Activated CD8-positive, alpha-beta T cell treated with anti-CD3 and anti-CD28 coated beads for 36 hours (primary cell): ENCODE measurements around the gene CRACDL. TPM values are rescaled to one million over a fixed set of nuclear protein-coding genes. Genes with fewer than 3 reads are reported as not detected.

Experiments used
- ATAC-seq: fragments of 200-7000 bp; cut with Tn5 transposase; one replicate; pipeline ENCODE4 v1.10.0; 2021; ENCODE audit warnings: mild to moderate bottlenecking, moderate library complexity
- CTCF ChIA-PET: fragments of 350-600 bp; sonication (Branson Sonifier 250); formaldehyde crosslinking; loops from one replicate; lab custom pipeline; 2021; ENCODE audit warnings: antibody characterized with exemption; lab: Charles Lee
- POLR2A ChIA-PET: fragments of 350-600 bp; sonication (Branson Sonifier 250); formaldehyde crosslinking; loops from one replicate; lab custom pipeline; 2021; ENCODE audit warnings: antibody characterized with exemption; lab: Charles Lee
- DNase-seq: peaks from one replicate; pipeline ENCODE4 v3.0.0-alpha.2; 2020
- H3K27ac Mint-ChIP-seq: one replicate; pipeline ENCODE4 v1.8.0; 2021; ENCODE audit warnings: mild to moderate bottlenecking, mixed read lengths
- H3K27me3 Mint-ChIP-seq: one replicate; pipeline ENCODE4 v1.8.0; 2021; ENCODE audit warnings: mixed read lengths
- H3K36me3 Mint-ChIP-seq: one replicate; pipeline ENCODE4 v1.8.0; 2021; ENCODE audit warnings: low read depth, mixed read lengths
- H3K4me1 Mint-ChIP-seq: one replicate; pipeline ENCODE4 v1.8.0; 2021; ENCODE audit warnings: low read depth, mixed read lengths
- H3K4me3 Mint-ChIP-seq: one replicate; pipeline ENCODE4 v1.8.0; 2021; ENCODE audit warnings: mild to moderate bottlenecking, moderate library complexity, mixed read lengths
- H3K9me3 Mint-ChIP-seq: one replicate; pipeline ENCODE4 v1.8.0; 2021; ENCODE audit warnings: mixed read lengths
- CTCF ChIP-seq: fragments of 200-600 bp; IDR thresholded peaks from one replicate; pipeline ENCODE4 v1.8.0; 2022; ENCODE audit warnings: antibody characterized with exemption, mild to moderate bottlenecking
- intact Hi-C: fragments of 100-400 bp; cut with micrococcal nuclease; formaldehyde crosslinking; loops from one replicate; pipeline ENCODE4 v1.10.0; 2022
- total RNA-seq, 2 experiments: library from RNA; stranded (reverse); gene quantifications; one replicate each; pipeline ENCODE4 v1.2.3, GENCODE V29; 2021

CRACDL gene
- total RNA-seq, 2 experiments from 2014 or later, result 0.09 to 0.38 TPM

DNA sequence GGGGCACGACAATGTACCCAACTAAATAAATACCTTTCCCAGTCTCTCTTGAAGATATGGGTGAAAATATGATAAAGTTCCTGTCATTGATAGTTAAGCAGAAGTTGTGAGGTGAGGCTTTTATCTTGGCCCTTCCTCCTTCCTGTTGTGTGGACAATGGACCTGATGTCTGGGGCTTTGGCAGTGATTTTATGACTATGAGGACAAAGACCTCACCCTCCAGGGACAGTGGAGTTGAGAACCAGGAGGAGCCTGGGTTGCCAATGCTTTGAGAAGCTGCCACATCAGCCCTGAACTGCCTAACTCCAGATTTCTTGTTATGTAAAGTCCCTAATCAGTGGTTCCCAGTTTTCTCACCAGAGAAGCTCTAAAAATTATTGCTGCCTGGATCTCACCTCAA is 184.3 kb downstream of the CRACDL start:
- no peaks in the 10 kb centered on the region for H3K27me3 Mint-ChIP-seq
- H3K9me3 Mint-ChIP-seq, result no peaks in the 10 kb centered on the region
- TF ChIP-seq CTCF, result no peak
- no peak overlapping the region for H3K4me3 Mint-ChIP-seq
- no peak for DNase-seq
- no peaks in the 10 kb centered on the region for H3K36me3 Mint-ChIP-seq
- intact Hi-C loops, result no loop called here
- peaks cover 21% of the 10 kb centered on the region for H3K4me1 Mint-ChIP-seq
- ChIA-PET POLR2A (no interaction called here), CTCF (no interaction called here)
- H3K27ac Mint-ChIP-seq, result no peak overlapping the region
- no peak for ATAC-seq

DNA sequence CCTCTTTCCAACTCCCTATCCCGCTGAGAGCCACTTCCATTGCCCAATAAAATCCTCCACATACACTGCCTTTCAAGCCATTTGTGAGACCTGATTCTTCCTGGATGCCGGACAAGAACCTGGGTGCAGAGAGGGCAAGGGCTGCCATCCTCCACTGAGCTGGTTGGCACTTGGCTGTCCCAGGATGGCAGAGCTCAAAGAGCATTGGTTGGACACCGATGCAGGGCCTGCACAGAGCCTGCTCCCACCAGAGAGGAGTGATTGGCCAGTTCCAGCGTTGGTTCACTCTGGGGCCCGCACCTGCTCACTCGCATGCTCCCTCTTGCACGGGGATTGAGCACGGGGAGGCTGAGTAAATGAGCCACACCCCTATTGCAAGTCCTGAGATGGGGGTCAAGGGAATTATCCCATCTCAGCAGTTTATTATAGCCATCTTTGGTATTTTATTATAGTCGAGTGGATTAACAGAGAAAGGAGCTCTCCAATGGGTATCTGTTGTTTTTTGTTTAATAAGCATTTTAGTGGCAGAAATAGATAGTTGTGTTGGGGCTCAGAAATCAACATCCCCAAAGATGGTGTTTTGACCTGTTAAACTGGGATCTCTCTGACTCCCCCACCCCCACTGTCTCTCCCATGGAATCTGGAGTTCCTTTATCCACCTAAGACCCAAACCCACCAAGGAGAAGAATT is 185.3 kb downstream of the CRACDL start:
- no peak for ATAC-seq
- ChIA-PET CTCF (no interaction called here), POLR2A (interaction anchor here (4.9 kb wide), 1 partner anchor 13 kb away, joined by 19 read pairs; no protein-coding TSS in a partner anchor)
- TF ChIP-seq CTCF, result no peak
- DNase-seq, result no peak
- Mint-ChIP-seq H3K36me3 (no peaks in the 10 kb centered on the region), H3K27ac (no peak overlapping the region), H3K4me1 (peaks cover 21% of the 10 kb centered on the region), H3K4me3 (no peak overlapping the region), H3K27me3 (no peaks in the 10 kb centered on the region), H3K9me3 (no peaks in the 10 kb centered on the region)
- intact Hi-C loops, result no loop called here

- intact Hi-C loops, result no loop called here
- ChIA-PET CTCF (interaction anchor here (1.5 kb wide), 1 partner anchor 19 kb away, joined by 5 read pairs; no protein-coding TSS in a partner anchor), POLR2A (interaction anchor here (1.4 to 4.9 kb wide), 2 partner anchors 9 to 11 kb away, joined by 5 to 19 read pairs; no protein-coding TSS in a partner anchor)
- H3K9me3 Mint-ChIP-seq, result peaks cover 6% of the 10 kb centered on the region
- H3K27ac Mint-ChIP-seq, result peak overlapping the region; percentile 2
- no peaks in the 10 kb centered on the region for H3K27me3 Mint-ChIP-seq
- TF ChIP-seq CTCF, result no peak
- DNase-seq (no peak), ATAC-seq (peak; percentile 61)
- no peak overlapping the region for H3K4me3 Mint-ChIP-seq
- peaks cover 36% of the 10 kb centered on the region for H3K4me1 Mint-ChIP-seq
- H3K36me3 Mint-ChIP-seq, result peaks cover 3% of the 10 kb centered on the region
These were observed 187.0 kb downstream of the CRACDL start for GRCh38 chr2:98749066-98749450.

- Mint-ChIP-seq H3K4me3 (no peak overlapping the region), H3K27me3 (no peaks in the 10 kb centered on the region), H3K27ac (peak overlapping the region; percentile 2), H3K4me1 (peaks cover 40% of the 10 kb centered on the region), H3K36me3 (peaks cover 3% of the 10 kb centered on the region), H3K9me3 (peaks cover 7% of the 10 kb centered on the region)
- intact Hi-C loops, result no loop called here
- CTCF ChIA-PET, result interaction anchor here (1.2 to 1.5 kb wide), 2 partner anchors 14 to 19 kb away, joined by 4 to 5 read pairs; no protein-coding TSS in a partner anchor
- ATAC-seq (no peak), DNase-seq (no peak)
- POLR2A ChIA-PET, result interaction anchor here (1.4 to 4.9 kb wide), 4 partner anchors 9 to 23 kb away, joined by 4 to 19 read pairs (median 8); no protein-coding TSS in a partner anchor
- no peak for TF ChIP-seq CTCF
These were observed 187.5 kb downstream of the CRACDL start for GRCh38 chr2:98748292-98749065.
